BJ (cell line): Measurements from ENCODE around the gene TAS2R4. TPM values are rescaled to one million over a fixed set of nuclear protein-coding genes. Genes with fewer than 3 reads are reported as not detected.

Experiments
- CTCF ChIA-PET: fragments of 350-600 bp; formaldehyde crosslinking; extraction: SDS; loops from one replicate; lab custom pipeline; 2021; ENCODE audit warnings: antibody characterized with exemption, inconsistent platforms; lab: Yijun Ruan, JAX
- POLR2A ChIA-PET: fragments of 300-600 bp; sonication (Branson Sonifier 250); formaldehyde crosslinking; extraction: SDS; loops from one replicate; lab custom pipeline; 2021; ENCODE audit warnings: antibody characterized with exemption; lab: Charles Lee
- DNase-seq: peaks from one replicate; pipeline ENCODE4 v3.0.0-alpha.2; 2011; ENCODE audit warnings: low read depth
- H3K27me3 ChIP-seq: 2 replicates; pipeline ENCODE4 v1.6.0; 2011; ENCODE audit warnings: low read length; ENCODE audit not compliant: control insufficient read depth, insufficient read depth
- H3K36me3 ChIP-seq: 2 replicates; pipeline ENCODE4 v1.5.1; 2011; ENCODE audit warnings: low read length; ENCODE audit not compliant: control insufficient read depth, insufficient read depth
- H3K4me3 ChIP-seq: 2 replicates; pipeline ENCODE4 v1.5.1; 2011; ENCODE audit warnings: low read depth, mild to moderate bottlenecking, control low read depth, low read length
- CTCF ChIP-seq: IDR thresholded peaks from 2 replicates; pipeline ENCODE4 v1.5.1; 2011; ENCODE audit warnings: low read depth, mild to moderate bottlenecking, control low read depth, inconsistent platforms, low read length, moderate library complexity; ENCODE audit not compliant: insufficient read depth
- polyA minus RNA-seq: library from RNA; depleted of rRNA, polyadenylated mRNA; stranded (reverse); fragments of >200 nt; gene quantifications from 2 replicates; pipeline ENCODE4 v1.2.3, GENCODE V29; 2011; rRNA and poly(A)+ RNA removed
- polyA plus RNA-seq: library from polyadenylated mRNA; depleted of rRNA; stranded (reverse); fragments of >200 nt; gene quantifications from 2 replicates; pipeline ENCODE4 v1.2.3, GENCODE V29; 2011; rRNA removed

Gene TAS2R4, protein sequence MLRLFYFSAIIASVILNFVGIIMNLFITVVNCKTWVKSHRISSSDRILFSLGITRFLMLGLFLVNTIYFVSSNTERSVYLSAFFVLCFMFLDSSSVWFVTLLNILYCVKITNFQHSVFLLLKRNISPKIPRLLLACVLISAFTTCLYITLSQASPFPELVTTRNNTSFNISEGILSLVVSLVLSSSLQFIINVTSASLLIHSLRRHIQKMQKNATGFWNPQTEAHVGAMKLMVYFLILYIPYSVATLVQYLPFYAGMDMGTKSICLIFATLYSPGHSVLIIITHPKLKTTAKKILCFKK
- polyA plus RNA-seq: 0.12 and 0.23 TPM in 2 replicates
- 0.62 and 1.1 TPM in 2 replicates for polyA minus RNA-seq

GRCh38 chr7:141776374-141776773 lies at the start of gene TAS2R4:
TSS of gene TAS2R4 (plus strand) at chr7:141776674. CDS start at chr7:141778489, 1,815 bp downstream.
- Histone ChIP-seq H3K4me3 (no peak within 1 kb of the TSS), H3K36me3 (no peaks in the 10 kb centered on the region), H3K27me3 (no peaks in the 10 kb centered on the region)
- CTCF ChIA-PET: interaction anchor here (1.2 to 2.8 kb wide), 2 partner anchors 10 to 38 kb away, joined by 4 to 15 read pairs; partner anchors contain the start of gene SSBP1
- DNase-seq: no peak
- POLR2A ChIA-PET: no interaction called here
- TF ChIP-seq CTCF: no peak

DNA sequence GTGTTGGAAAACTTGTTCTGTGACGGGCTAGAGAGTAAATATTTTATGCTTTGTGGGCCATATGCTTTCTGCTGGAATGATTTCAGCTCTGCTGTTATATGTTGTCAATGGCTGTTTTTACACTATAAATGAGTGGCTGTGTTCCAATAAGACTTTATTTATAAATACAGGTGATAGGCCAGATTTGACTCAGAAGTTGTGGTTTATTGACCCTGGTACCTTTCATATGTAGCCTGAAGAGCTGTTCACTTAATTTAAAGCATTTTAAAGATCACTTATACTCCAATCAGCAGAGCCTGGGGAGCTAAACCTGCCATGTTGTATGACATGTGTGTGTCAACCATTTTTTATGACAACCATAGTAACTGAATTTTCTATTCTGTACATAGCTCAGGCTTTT lies 47.5 kb upstream of the TAS2R4 start:
- H3K4me3 ChIP-seq: no peak overlapping the region
- no peak for DNase-seq
- POLR2A ChIA-PET: no interaction called here

GRCh38 chr7:141731476-141732149 lies 44.9 kb upstream of the TAS2R4 start:
- DNase-seq: no peak
- POLR2A ChIA-PET: no interaction called here

More for the DNA sequence above, 47.5 kb upstream of the TAS2R4 start:
- no peaks in the 10 kb centered on the region for H3K36me3 ChIP-seq
- CTCF ChIA-PET: interaction anchor here (0.7 to 2.4 kb wide), 4 partner anchors 9 to 57 kb away, joined by 4 to 13 read pairs (median 4); partner anchors contain the start of gene SSBP1
- H3K27me3 ChIP-seq: no peaks in the 10 kb centered on the region
- TF ChIP-seq CTCF: no peak

DNA sequence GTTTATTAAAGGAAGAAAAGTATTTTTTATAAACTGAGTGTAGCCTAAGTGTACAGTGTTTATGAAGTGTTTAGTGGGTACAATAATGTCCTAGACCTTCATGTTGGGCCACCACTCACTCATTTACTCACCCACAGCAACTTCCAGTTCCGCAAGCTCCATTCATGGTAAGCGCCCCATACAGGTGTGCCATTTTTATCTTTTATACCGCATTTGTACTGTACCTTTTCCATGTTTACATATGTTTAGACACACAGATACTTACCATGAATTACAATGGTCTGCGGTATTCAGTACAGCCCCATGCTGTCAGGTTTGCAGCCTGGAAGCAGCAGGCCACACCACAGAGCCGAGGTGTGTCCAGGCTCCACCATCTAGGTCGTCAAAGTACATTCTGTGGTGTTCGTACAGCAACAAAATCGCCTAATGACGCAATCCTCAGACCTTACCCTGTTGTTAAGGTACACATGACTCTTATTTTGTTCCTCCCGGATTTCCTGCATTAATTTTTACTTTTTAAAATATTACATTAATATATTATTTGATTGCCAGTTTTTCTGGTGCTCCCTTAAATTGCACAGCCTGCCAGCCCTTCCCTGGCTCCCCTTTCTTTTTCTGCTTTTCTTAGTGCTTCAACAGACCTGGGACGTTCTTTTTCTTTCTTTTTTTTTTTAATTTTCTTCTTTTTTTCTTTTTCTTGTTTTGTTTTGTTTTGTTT lies 39.2 kb upstream of the TAS2R4 start:
- TF ChIP-seq CTCF: no peak
- H3K4me3 ChIP-seq: peak overlapping the region; percentile 63
- POLR2A ChIA-PET: no interaction called here
- peaks cover 3% of the 10 kb centered on the region for H3K36me3 ChIP-seq
- CTCF ChIA-PET: interaction anchor here (0.6 to 2.3 kb wide), 20 partner anchors 8 to 1680 kb away, joined by 3 to 17 read pairs (median 4); partner anchors contain the start of gene TAS2R4
- DNase-seq: no peak
- H3K27me3 ChIP-seq: no peaks in the 10 kb centered on the region

More at GRCh38 chr7:141731476-141732149, 44.9 kb upstream of the TAS2R4 start:
- CTCF ChIA-PET: no interaction called here
- no peaks in the 10 kb centered on the region for H3K36me3 ChIP-seq
- no peak for TF ChIP-seq CTCF
- H3K27me3 ChIP-seq: no peaks in the 10 kb centered on the region
- no peak overlapping the region for H3K4me3 ChIP-seq
